ENCODE measurements around the gene USP24.
"Not testable (repeated sequence)": the region's sequence is repeated elsewhere in the genome, so short reads cannot be mapped to it uniquely, and the experiment has no call there.

Gene USP24

DNA sequence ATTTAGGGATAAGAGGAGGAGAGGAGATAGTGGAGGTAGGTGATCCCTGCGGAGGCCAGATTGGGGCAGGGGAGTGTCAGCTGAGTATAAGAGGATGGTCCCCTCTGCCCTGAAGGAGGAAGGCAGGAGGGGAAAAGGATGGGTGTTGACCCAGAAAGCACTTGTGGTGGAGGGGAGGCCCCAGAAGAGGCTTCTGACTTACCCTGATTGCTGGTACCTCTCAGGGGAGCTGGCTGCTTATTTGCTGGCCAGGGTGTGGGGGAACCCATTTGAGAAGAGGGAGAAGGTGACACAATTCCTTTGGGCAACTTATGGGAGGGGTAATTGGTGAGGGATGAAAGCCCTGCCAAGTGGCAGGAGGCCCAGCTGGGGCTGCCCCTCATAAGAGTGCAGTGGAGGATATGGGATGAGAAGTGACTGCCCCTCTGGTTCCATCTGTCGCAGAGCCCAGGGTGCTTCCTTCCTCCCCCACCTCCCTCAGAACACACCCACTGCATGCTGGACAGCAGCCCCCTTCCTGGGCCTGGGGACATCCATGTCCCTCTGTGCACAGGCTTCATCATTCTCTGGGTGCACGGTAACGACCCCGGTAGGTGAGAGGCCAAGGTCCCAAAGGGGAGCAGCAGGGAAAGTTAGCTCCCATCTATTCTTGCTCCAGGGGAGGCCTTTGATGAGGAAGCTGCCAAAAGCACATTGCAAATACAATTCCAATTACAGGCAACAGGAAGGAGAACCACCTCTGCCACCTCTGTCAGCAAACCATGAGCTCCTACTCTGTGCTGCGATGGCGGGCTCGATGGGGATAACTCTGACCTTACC, 177.2 kb downstream of the USP24 start:
- no peak for DNase-seq (ENCODE audit: low read depth)

DNA sequence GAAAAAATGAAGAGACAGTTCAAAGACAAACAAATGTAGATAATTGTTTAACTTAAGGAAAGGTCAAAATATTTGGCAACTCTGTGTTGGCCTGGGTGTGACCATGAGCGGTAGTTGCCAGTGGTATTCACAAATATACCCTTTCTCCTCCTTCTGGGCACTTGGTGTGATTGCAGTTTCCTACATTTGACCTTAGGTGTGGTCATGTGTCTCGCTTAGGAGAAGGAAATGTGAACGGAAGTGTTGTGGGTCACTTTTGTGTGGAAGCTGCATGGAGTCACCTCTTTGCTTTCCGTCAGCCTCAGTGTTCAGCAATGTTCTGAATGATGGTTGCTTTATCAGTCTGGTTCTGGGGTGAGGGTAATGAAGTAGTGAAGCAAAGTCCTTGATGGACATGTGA, 179.3 kb downstream of the USP24 start:
- no peak for DNase-seq (ENCODE audit: low read depth)

DNA sequence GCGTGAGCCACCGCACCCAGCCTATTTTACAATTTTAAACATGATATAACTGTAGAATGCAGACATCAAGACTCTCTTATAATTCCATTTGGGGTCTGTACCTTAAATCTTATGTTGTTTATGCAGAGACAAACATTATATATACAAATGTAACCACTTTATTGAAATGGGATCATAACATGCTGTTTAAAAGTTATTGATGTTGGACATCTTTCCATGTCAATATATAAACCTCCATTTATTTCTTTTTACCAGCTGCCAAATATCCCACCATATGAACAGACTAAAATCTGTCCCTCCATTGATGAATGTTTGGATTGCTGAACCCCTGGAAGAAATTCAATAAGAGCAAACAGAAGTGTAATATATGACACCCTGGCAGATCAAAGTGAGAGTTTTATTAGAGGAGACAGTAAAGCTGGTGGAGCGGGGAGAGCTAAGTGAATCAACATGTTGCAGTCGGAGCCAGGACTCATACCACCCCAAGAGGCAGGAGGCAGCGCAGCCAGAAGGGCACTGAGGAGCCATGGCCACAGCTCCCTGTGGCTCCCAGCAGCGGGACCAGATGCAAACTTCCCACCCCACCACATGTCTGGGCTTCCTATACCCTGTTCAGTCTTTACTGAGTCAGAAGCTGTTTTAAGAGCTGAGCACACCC, 180.6 kb downstream of the USP24 start:
- DNase-seq (ENCODE audit: low read depth), result no peak

DNA sequence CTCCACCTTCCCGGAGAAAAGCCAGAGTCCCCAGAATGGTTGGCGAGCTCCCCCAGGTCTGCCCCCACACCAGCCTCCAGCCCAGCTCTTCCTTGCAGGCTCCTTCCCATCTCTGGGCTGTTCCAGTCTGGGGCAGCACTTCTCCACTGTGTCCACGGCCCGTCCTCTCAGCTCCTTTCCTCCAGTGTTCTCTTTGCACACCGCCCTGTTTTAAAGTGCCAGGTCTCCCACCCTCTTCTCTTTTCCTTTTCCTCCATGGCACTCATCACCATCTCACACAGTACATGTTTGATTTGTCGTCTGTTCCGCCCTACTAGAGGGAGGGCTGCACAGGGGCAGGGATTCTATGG, 181.9 kb downstream of the USP24 start:
- no peak for DNase-seq (ENCODE audit: low read depth)

DNA sequence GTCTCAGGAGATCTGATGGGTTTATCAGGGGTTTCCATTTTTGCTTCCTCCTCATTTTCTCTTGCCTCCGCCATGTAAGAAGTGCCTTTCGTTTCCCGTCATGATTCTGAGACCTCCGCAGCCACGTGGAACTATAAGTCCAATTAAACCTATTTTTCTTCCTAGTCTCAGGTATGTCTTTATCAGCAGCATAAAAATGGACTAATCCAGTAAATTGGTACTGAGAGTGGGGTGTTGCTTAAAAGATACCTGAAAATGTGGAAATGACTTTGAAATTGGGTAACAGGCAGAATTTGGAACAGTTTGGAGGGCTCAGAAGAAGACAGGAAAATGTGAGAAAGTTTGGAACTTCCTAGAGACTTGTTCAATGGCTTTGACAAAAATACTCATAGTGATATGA, 184.1 kb downstream of the USP24 start:
- not testable (repeated sequence) for DNase-seq (ENCODE audit: low read depth)

DNA sequence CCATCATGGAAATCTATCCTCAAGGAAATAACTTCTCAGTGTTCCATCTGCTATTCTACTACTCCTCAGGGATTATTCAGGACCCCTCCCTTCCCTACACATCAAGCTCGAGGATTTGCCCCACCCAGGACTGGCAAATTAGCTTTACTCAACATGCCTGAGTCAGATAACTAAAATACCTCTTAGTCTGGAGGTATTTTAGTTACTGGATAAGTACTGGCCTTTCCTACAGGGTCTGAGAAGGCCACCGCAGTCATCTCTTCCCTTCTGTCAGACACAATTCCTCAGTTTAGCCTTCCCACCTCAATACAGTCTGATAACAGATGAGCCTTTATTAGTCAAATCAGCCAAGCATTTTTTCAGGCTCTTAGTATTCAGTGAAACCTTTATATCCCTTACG, 188.5 kb downstream of the USP24 start:
- not testable (repeated sequence) for DNase-seq (ENCODE audit: low read depth)

DNA sequence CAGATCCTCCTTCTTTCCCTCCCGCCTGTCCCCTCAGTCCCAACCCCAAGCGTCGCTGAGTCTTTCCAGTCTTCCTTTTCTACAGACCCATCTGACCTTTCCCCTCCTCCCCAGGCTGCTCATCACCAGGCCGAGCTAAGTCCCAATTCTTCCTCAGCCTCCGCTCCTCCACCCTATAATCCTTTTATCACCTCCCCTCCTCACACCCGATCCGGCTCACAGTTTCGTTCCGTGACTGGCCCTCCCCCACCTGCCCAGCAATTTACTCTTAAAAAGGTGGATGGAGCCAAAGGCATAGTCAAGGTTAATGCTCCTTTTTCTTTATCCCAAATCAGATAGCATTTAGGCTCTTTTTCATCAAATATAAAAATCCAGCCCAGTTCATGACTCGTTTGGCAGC, 191.0 kb downstream of the USP24 start:
- DNase-seq (ENCODE audit: low read depth), result not testable (repeated sequence)

DNA sequence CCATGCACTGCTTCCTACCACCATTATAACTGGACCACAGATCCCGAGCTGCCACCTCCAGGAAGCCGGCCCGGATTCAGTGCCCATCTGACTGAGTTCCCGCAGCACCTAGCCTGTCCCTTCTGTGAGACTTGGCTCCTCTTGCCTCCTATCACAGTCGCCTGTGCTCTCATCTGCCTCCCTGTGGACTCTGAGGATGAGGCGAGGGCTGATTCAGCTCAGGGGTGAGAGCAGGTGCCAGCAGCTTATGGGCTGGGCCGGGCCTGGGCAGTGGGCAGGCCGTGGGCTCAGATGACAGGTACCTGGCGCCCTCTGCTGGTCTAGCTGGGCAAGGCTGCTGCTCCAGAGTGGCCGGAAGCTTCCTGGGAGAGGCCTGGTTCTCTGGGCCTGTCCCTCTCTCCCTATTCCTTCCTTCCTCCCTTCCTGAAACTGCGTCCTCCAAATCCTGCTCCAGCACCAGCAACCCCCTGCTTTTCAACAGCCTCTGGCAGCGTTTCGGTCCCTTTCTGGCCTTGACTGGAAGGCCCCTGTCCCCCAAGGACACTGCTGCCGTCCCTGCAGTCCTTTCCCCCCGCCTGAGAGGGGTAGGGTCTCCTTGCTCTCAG, 193.1 kb downstream of the USP24 start:
- peak; percentile 23 for DNase-seq (ENCODE audit: low read depth)

DNA sequence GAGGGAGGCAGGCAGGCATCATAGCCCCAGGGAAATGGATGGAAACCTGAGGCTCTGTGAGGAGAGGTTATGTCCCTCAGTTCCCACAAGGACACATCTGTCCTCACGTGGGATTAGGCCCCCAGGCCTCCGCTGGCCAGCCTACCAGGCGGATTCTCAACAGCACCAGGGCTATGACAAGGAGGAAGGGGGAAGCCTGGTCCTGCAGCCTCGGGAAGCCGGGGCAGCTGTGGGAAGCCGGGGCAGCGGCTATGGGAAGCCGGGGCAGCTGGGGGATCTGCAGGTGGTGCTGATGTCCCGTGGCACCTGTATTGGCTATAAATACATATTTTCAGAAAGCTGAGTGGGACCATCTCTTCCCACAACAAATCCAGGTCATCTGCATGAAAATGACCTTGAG, 196.8 kb downstream of the USP24 start:
- no peak for DNase-seq (ENCODE audit: low read depth)

Measured in T-helper 22 cell (primary cell).